ENCODE data around the gene SAMD10. TPM values are rescaled to one million over a fixed set of nuclear protein-coding genes. Genes with fewer than 3 reads are reported as not detected.

SAMD10 gene
- total RNA-seq, 2 experiments from 2014 or later = 18.3 to 21.0 TPM

GRCh38 chr20:64011366-64011779 lies 31.9 kb upstream of the SAMD10 start:
- Mint-ChIP-seq H3K4me1 (peaks cover 56% of the 10 kb centered on the region), H3K36me3 (ENCODE audit: low read depth) (peaks cover 64% of the 10 kb centered on the region), H3K27me3 (no peaks in the 10 kb centered on the region), H3K4me3 (no peak overlapping the region), H3K9me3 (peaks cover 10% of the 10 kb centered on the region), H3K27ac (peak overlapping the region; percentile 54)
- DNase-seq = no peak
- POLR2A ChIA-PET = interaction anchor here (2.0 kb wide), 1 partner anchor 31 kb away, joined by 8 read pairs; the partner anchor contains the start of genes PRPF6 and SAMD10
- CTCF ChIA-PET = interaction anchor here (2.3 kb wide), 1 partner anchor 27 kb away, joined by 7 read pairs; no protein-coding TSS in a partner anchor

DNA sequence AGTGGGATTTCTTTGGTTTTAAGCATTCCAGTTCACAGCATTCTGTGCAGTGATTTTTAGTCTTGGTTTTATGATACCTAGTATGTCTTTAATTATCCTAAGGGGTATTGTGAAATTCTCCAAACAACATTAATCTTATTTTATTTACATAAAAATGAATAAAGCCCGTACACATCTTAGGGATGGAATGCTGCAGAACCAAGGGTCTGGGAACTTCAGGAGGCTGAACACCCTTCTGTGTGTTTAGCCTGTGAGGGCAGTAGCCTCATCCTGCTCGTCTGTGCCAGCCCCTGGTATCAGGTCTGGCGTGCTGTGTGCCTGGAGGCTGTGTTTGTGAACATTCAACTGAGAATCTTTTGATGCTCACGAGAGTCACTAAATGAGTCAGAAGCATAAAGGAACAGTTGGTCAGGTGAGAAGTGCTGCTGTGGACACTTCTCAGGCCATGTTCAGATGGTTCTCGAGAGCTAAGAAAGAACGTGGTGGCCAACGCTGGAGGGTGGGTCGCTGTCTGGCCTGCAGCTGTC lies 31.3 kb upstream of the SAMD10 start:
- ChIA-PET CTCF (interaction anchor here (0.6 to 2.3 kb wide), 3 partner anchors 28 to 410 kb away, joined by 3 to 7 read pairs (median 4); no protein-coding TSS in a partner anchor), POLR2A (interaction anchor here (2.0 kb wide), 1 partner anchor 31 kb away, joined by 8 read pairs; the partner anchor contains the start of genes PRPF6 and SAMD10)
- peak; percentile 26 for DNase-seq
- H3K36me3 Mint-ChIP-seq (ENCODE audit: low read depth) = peaks cover 64% of the 10 kb centered on the region
- peaks cover 10% of the 10 kb centered on the region for H3K9me3 Mint-ChIP-seq
- H3K27me3 Mint-ChIP-seq = no peaks in the 10 kb centered on the region
- no peak overlapping the region for H3K4me3 Mint-ChIP-seq
- peaks cover 56% of the 10 kb centered on the region for H3K4me1 Mint-ChIP-seq
- H3K27ac Mint-ChIP-seq = peak overlapping the region; percentile 54

- ChIA-PET CTCF (interaction anchor here (1.3 to 2.3 kb wide), 2 partner anchors 29 to 30 kb away, joined by 4 to 7 read pairs; no protein-coding TSS in a partner anchor), POLR2A (interaction anchor here (2.0 kb wide), 1 partner anchor 30 kb away, joined by 8 read pairs; the partner anchor contains the start of genes PRPF6 and SAMD10)
- Mint-ChIP-seq H3K27me3 (no peaks in the 10 kb centered on the region), H3K36me3 (ENCODE audit: low read depth) (peaks cover 63% of the 10 kb centered on the region), H3K4me3 (no peak overlapping the region), H3K9me3 (peaks cover 10% of the 10 kb centered on the region), H3K27ac (peak overlapping the region; percentile 54), H3K4me1 (peaks cover 54% of the 10 kb centered on the region)
- DNase-seq = peak; percentile 24
Observed at GRCh38 chr20:64009811-64010387, 30.5 kb upstream of the SAMD10 start.

DNA sequence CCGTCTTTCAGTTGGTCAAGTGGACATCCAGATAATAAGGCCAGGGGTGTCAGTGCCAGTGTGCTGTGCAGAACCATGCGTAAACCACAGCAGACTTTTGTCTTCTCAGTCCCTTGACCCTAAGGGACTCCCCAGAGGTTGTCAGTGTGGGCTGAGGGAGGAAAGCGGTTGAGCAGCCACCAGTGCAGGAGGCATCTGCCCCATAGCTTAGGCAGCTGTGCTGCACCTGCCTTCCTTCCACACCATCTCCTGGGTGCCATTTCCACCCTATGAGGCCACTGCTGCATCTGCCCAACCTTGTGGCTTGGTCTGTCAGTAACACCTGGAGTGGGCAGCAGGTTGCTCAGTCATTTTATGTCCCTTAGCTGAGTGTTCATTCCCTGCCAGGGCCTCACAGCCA lies 27.5 kb upstream of the SAMD10 start:
- H3K36me3 Mint-ChIP-seq (ENCODE audit: low read depth) = peaks cover 66% of the 10 kb centered on the region
- H3K9me3 Mint-ChIP-seq = peaks cover 10% of the 10 kb centered on the region
- ChIA-PET POLR2A (interaction anchor here (1.1 kb wide), 1 partner anchor 439 kb away, joined by 3 read pairs; no protein-coding TSS in a partner anchor), CTCF (interaction anchor here (1.5 kb wide), 1 partner anchor 31 kb away, joined by 7 read pairs; no protein-coding TSS in a partner anchor)
- DNase-seq = no peak
- no peak overlapping the region for H3K27ac Mint-ChIP-seq
- H3K4me1 Mint-ChIP-seq = peaks cover 34% of the 10 kb centered on the region
- H3K27me3 Mint-ChIP-seq = no peaks in the 10 kb centered on the region
- H3K4me3 Mint-ChIP-seq = no peak overlapping the region

- no peak overlapping the region for H3K4me3 Mint-ChIP-seq
- H3K36me3 Mint-ChIP-seq (ENCODE audit: low read depth) = peaks cover 68% of the 10 kb centered on the region
- DNase-seq = no peak
- H3K9me3 Mint-ChIP-seq = peaks cover 10% of the 10 kb centered on the region
- no peaks in the 10 kb centered on the region for H3K27me3 Mint-ChIP-seq
- peaks cover 32% of the 10 kb centered on the region for H3K4me1 Mint-ChIP-seq
- no peak overlapping the region for H3K27ac Mint-ChIP-seq
- ChIA-PET POLR2A (no interaction called here), CTCF (no interaction called here)
Observed at GRCh38 chr20:64006490-64006889, 27.0 kb upstream of the SAMD10 start.

DNA sequence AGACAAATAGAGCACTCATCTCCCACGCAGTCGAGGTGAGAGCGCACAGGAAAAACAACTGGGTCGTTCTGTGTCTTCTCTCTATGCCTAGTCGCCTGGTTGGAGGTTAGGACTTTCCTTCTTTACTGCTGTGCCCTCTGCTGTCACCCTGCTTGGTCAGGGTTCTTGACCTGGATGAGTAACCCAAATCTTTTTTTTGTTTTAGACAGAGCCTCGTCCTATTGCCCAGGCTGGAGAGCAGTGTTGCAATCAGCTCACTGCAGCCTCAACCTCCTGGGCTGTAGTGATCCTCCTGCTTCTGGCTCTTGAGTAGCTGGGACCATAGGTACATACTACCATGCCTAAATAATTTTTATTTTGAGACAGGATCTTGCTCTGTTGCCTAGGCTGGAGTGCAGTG lies 26.0 kb upstream of the SAMD10 start:
- Mint-ChIP-seq H3K27ac (peak overlapping the region; percentile 29), H3K4me1 (peaks cover 21% of the 10 kb centered on the region), H3K9me3 (peaks cover 10% of the 10 kb centered on the region), H3K27me3 (no peaks in the 10 kb centered on the region), H3K4me3 (no peak overlapping the region), H3K36me3 (ENCODE audit: low read depth) (peaks cover 66% of the 10 kb centered on the region)
- ChIA-PET CTCF (no interaction called here), POLR2A (no interaction called here)
- no peak for DNase-seq

- CTCF ChIA-PET = no interaction called here
- H3K4me1 Mint-ChIP-seq = peaks cover 9% of the 10 kb centered on the region
Observed at GRCh38 chr20:64003960-64004725, 24.7 kb upstream of the SAMD10 start.

GRCh38 chr20:64001607-64002011 lies 22.2 kb upstream of the SAMD10 start:
- no peaks in the 10 kb centered on the region for H3K27me3 Mint-ChIP-seq
- no peaks in the 10 kb centered on the region for H3K9me3 Mint-ChIP-seq
- peaks cover 60% of the 10 kb centered on the region for H3K36me3 Mint-ChIP-seq (ENCODE audit: low read depth)
- H3K4me1 Mint-ChIP-seq = peaks cover 3% of the 10 kb centered on the region
- H3K4me3 Mint-ChIP-seq = no peak overlapping the region
- no peak for DNase-seq
- H3K27ac Mint-ChIP-seq = no peak overlapping the region
- POLR2A ChIA-PET = interaction anchor here (0.7 kb wide), 1 partner anchor 32 kb away, joined by 3 read pairs; no protein-coding TSS in a partner anchor
- CTCF ChIA-PET = no interaction called here

More at GRCh38 chr20:64003960-64004725, 24.7 kb upstream of the SAMD10 start:
- Mint-ChIP-seq H3K27me3 (no peaks in the 10 kb centered on the region), H3K9me3 (peaks cover 7% of the 10 kb centered on the region), H3K4me3 (no peak overlapping the region), H3K36me3 (ENCODE audit: low read depth) (peaks cover 63% of the 10 kb centered on the region), H3K27ac (no peak overlapping the region)
- POLR2A ChIA-PET = interaction anchor here (0.8 to 1.5 kb wide), 2 partner anchors 19 to 34 kb away, joined by 3 to 4 read pairs; no protein-coding TSS in a partner anchor
- DNase-seq = no peak

- Mint-ChIP-seq H3K9me3 (no peaks in the 10 kb centered on the region), H3K27me3 (no peaks in the 10 kb centered on the region), H3K27ac (no peak overlapping the region), H3K4me3 (no peak overlapping the region), H3K4me1 (peaks cover 3% of the 10 kb centered on the region), H3K36me3 (ENCODE audit: low read depth) (peaks cover 59% of the 10 kb centered on the region)
- DNase-seq = no peak
- ChIA-PET CTCF (no interaction called here), POLR2A (no interaction called here)
Observed at GRCh38 chr20:64000906-64001305, 21.5 kb upstream of the SAMD10 start.

- DNase-seq = no peak
- CTCF ChIA-PET = interaction anchor here (4.1 kb wide), 1 partner anchor 56 kb away, joined by 117 read pairs; the partner anchor contains the start of gene C20orf204
- Mint-ChIP-seq H3K9me3 (no peaks in the 10 kb centered on the region), H3K27me3 (no peaks in the 10 kb centered on the region), H3K4me1 (peaks cover 42% of the 10 kb centered on the region), H3K4me3 (peak overlapping the region; percentile 19), H3K27ac (no peak overlapping the region), H3K36me3 (ENCODE audit: low read depth) (peaks cover 32% of the 10 kb centered on the region)
- POLR2A ChIA-PET = interaction anchor here (0.6 to 4.3 kb wide), 3 partner anchors 56 to 118 kb away, joined by 3 to 83 read pairs (median 24); partner anchors contain the start of genes C20orf204 and TPD52L2
Observed at GRCh38 chr20:63982937-63983336, 3.5 kb upstream of the SAMD10 start.

DNA sequence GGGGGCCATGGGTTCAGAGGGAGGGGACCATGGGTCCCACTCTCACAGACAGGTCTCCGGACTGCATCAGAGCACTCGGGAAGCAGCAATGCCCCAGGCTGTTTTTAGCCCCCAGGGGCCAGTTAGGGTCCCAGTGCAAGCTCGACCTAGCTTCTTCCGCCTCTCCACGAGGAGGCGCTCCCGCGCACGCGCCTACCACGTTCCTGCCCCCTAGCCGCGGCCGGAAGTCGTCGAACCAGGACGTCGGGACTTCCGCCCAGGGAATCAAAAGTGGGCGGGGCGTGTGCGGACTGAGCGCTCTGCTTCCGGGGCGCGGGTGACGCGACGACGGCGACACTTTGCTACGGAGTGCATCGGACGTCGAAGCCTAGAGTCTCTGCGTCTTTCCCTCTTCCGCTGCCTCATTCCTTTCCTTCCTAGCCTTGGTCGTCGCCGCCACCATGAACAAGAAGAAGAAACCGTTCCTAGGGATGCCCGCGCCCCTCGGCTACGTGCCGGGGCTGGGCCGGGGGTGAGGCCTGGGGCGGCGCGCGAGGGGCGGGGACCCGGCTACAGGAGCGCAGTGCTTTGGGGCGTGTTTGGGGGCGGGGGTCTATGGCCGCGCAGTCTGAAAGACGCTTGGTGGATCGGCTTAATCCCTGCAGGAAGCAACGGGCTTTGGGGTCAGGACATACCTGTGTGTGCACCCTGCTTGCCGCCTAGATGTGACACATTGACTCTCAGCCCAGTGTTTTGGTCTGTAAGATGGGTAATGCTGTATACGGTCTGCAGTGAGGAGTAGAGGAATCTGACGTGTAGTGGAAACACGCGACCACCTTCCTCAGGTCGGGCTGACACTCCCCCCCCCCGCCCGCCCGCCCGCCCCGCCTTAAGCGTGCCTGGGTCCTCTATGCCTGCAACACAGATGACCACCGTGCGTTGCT lies 1.6 kb upstream of the SAMD10 start, which contains the start of gene PRPF6:
PRPF6 (plus strand) TSS at position 327 of the 923 bp plus-strand sequence; CDS start at position 441, 114 bp downstream.
- H3K27me3 Mint-ChIP-seq = no peaks in the 10 kb centered on the region
- peak within 1 kb of the TSS; percentile 87 for H3K4me3 Mint-ChIP-seq
- ChIA-PET CTCF (interaction anchor here (0.5 to 4.1 kb wide), 33 partner anchors 8 to 485 kb away, joined by 3 to 117 read pairs (median 4); partner anchors contain the start of genes ARFRP1, C20orf204, OPRL1 and PPDPF), POLR2A (interaction anchor here (0.7 to 4.3 kb wide), 20 partner anchors 8 to 460 kb away, joined by 3 to 83 read pairs (median 6); partner anchors contain the start of genes C20orf204, GMEB2, LIME1 and OPRL1)
- H3K27ac Mint-ChIP-seq = peak within 1 kb of the TSS; percentile 97
- peak; percentile 97 for DNase-seq
- peaks cover 32% of the 10 kb centered on the region for H3K36me3 Mint-ChIP-seq (ENCODE audit: low read depth)
- H3K9me3 Mint-ChIP-seq = no peaks in the 10 kb centered on the region
- peaks cover 61% of the 10 kb centered on the region for H3K4me1 Mint-ChIP-seq

Data from activated CD4-positive, alpha-beta memory T cell treated with anti-CD3 and anti-CD28 coated beads, Interleukin-2, amount 10 ng/mL, durations not matched to agents 7 days and 5 days (primary cell).